Mesothelial cell of epicardium (in vitro differentiated cells): ENCODE data around the gene FREY1. TPM values are rescaled to one million over a fixed set of nuclear protein-coding genes. Genes with fewer than 3 reads are reported as not detected.

Experiments used
- DNase-seq, 2 experiments: peaks; one replicate each; pipeline ENCODE4 v3.0.0; 2021; ENCODE audit warnings: low spot score in 2 of 2; ENCODE audit not compliant: unreplicated experiment in 2 of 2
- H3K27ac Mint-ChIP-seq: 2 replicates; pipeline ENCODE4 v1.8.0; 2021; ENCODE audit warnings: mixed read lengths
- H3K27me3 Mint-ChIP-seq: 2 replicates; pipeline ENCODE4 v1.8.0; 2021; ENCODE audit warnings: low read depth, mixed read lengths
- H3K36me3 Mint-ChIP-seq: 2 replicates; pipeline ENCODE4 v1.8.0; 2021; ENCODE audit warnings: mixed read lengths
- H3K4me1 Mint-ChIP-seq: 2 replicates; pipeline ENCODE4 v1.8.0; 2021; ENCODE audit warnings: mixed read lengths
- H3K4me3 Mint-ChIP-seq: 2 replicates; pipeline ENCODE4 v1.8.0; 2021; ENCODE audit warnings: mild to moderate bottlenecking, moderate library complexity, mixed read lengths
- H3K9me3 Mint-ChIP-seq: 2 replicates; pipeline ENCODE4 v1.8.0; 2021; ENCODE audit warnings: mixed read lengths
- CTCF ChIP-seq: fragments of 200-600 bp; sonication (generic); IDR thresholded peaks from one replicate; pipeline ENCODE4 v1.5.0; 2021; ENCODE audit warnings: antibody characterized with exemption; ENCODE audit not compliant: unreplicated experiment
- total RNA-seq: library from RNA; stranded (reverse); gene quantifications from 3 replicates; pipeline ENCODE4 v1.2.1, GENCODE V29; 2021

Gene FREY1, protein sequence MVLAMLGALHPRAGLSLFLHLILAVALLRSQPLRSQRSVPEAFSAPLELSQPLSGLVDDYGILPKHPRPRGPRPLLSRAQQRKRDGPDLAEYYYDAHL
- total RNA-seq: 2.3 to 3.9 TPM (median 3.4 TPM) in 3 replicates

- no peak within 1 kb of the TSS for H3K27ac Mint-ChIP-seq
- peaks cover 5% of the 10 kb centered on the region for H3K36me3 Mint-ChIP-seq
- H3K9me3 Mint-ChIP-seq: no peaks in the 10 kb centered on the region
- H3K4me3 Mint-ChIP-seq: no peak within 1 kb of the TSS
- no peaks in the 10 kb centered on the region for H3K27me3 Mint-ChIP-seq
- no peak for TF ChIP-seq CTCF
- H3K4me1 Mint-ChIP-seq: no peaks in the 10 kb centered on the region
- no peak for DNase-seq
Measured at GRCh38 chr11:45906965-45907611, at the start of gene FREY1. Gene FREY1, minus strand, starts transcription at chr11:45907271. Its CDS starts 26 bp downstream, at chr11:45907245.

GRCh38 chr11:45949992-45950407, 42.9 kb upstream of the FREY1 start:
- no peak overlapping the region for H3K27ac Mint-ChIP-seq
- H3K4me1 Mint-ChIP-seq: no peaks in the 10 kb centered on the region
- H3K9me3 Mint-ChIP-seq: no peaks in the 10 kb centered on the region
- DNase-seq: no peak
- H3K4me3 Mint-ChIP-seq: no peak overlapping the region
- no peaks in the 10 kb centered on the region for H3K27me3 Mint-ChIP-seq
- peaks cover 35% of the 10 kb centered on the region for H3K36me3 Mint-ChIP-seq
- no peak for TF ChIP-seq CTCF

GRCh38 chr11:45948356-45948755, 41.3 kb upstream of the FREY1 start:
- no peak for TF ChIP-seq CTCF

DNA sequence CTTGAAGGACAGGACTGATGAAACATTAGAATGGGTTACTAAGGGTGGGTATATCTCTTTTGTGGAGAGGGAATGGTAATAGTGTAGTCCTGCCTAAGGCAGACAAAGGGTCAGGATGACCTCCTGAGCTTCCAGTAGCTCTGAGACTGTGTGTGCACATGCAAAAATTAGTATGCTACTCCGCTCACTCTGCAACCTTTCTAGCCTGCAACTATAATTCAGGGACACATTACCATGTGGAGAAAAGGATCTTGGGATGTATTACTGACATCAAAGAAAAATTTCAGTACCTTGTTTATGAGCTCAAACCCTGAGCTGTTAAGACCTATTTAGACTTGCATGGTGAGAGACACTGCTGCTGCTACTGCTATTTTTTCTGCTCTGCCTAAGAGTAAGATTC, 40.8 kb upstream of the FREY1 start:
- Mint-ChIP-seq H3K27me3 (no peaks in the 10 kb centered on the region), H3K4me3 (no peak overlapping the region)

More at GRCh38 chr11:45948356-45948755, 41.3 kb upstream of the FREY1 start:
- no peak overlapping the region for H3K27ac Mint-ChIP-seq
- H3K9me3 Mint-ChIP-seq: no peaks in the 10 kb centered on the region
- H3K27me3 Mint-ChIP-seq: no peaks in the 10 kb centered on the region
- no peak overlapping the region for H3K4me3 Mint-ChIP-seq
- peaks cover 40% of the 10 kb centered on the region for H3K36me3 Mint-ChIP-seq
- DNase-seq: no peak
- no peaks in the 10 kb centered on the region for H3K4me1 Mint-ChIP-seq

GRCh38 chr11:45945397-45945999, 38.4 kb upstream of the FREY1 start:
- no peak overlapping the region for H3K27ac Mint-ChIP-seq
- no peaks in the 10 kb centered on the region for H3K9me3 Mint-ChIP-seq
- DNase-seq: no peak
- no peaks in the 10 kb centered on the region for H3K4me1 Mint-ChIP-seq
- no peak for TF ChIP-seq CTCF
- H3K36me3 Mint-ChIP-seq: peaks cover 47% of the 10 kb centered on the region
- no peaks in the 10 kb centered on the region for H3K27me3 Mint-ChIP-seq
- no peak overlapping the region for H3K4me3 Mint-ChIP-seq

More for the DNA sequence above, 40.8 kb upstream of the FREY1 start:
- TF ChIP-seq CTCF: no peak
- Mint-ChIP-seq H3K27ac (no peak overlapping the region), H3K9me3 (no peaks in the 10 kb centered on the region), H3K36me3 (peaks cover 37% of the 10 kb centered on the region), H3K4me1 (no peaks in the 10 kb centered on the region)
- no peak for DNase-seq
